WTC11 (cell line): Measurements from ENCODE around the gene PUSL1. TPM values are rescaled to one million over a fixed set of nuclear protein-coding genes. Genes with fewer than 3 reads are reported as not detected.

Experiments used
- ATAC-seq: fragments of 200-7000 bp; cut with Tn5 transposase; 2 replicates; pipeline ENCODE4 v1.10.0; 2021; ENCODE audit warnings: mild to moderate bottlenecking, moderate library complexity
- CTCF ChIA-PET: fragments of 300-600 bp; sonication (Branson Sonifier 250); formaldehyde crosslinking; loops from one replicate; lab custom pipeline; 2021; ENCODE audit warnings: antibody characterized with exemption; lab: Charles Lee
- POLR2A ChIA-PET: fragments of 350-600 bp; sonication (Branson Sonifier 250); formaldehyde crosslinking; loops from one replicate; lab custom pipeline; 2021; ENCODE audit warnings: antibody characterized with exemption; lab: Charles Lee
- DNase-seq: peaks from one replicate; pipeline ENCODE4 v3.0.0; 2021; ENCODE audit warnings: low spot score
- H3K27ac Mint-ChIP-seq: 2 replicates; pipeline ENCODE4 v1.8.0; 2021; ENCODE audit warnings: mixed read lengths
- H3K27me3 Mint-ChIP-seq: 2 replicates; pipeline ENCODE4 v1.8.0; 2021; ENCODE audit warnings: low read depth, mild to moderate bottlenecking, moderate library complexity, mixed read lengths
- H3K36me3 Mint-ChIP-seq: 2 replicates; pipeline ENCODE4 v1.8.0; 2021; ENCODE audit warnings: mixed read lengths
- H3K4me1 Mint-ChIP-seq: 2 replicates; pipeline ENCODE4 v1.8.0; 2022; ENCODE audit warnings: mixed read lengths
- H3K4me3 Mint-ChIP-seq: 2 replicates; pipeline ENCODE4 v1.8.0; 2021; ENCODE audit warnings: mild to moderate bottlenecking, moderate library complexity, mixed read lengths
- H3K9me3 Mint-ChIP-seq: 2 replicates; pipeline ENCODE4 v1.8.0; 2021; ENCODE audit warnings: mixed read lengths
- ATF1 ChIP-seq: sonication (generic); formaldehyde crosslinking; IDR thresholded peaks from 2 replicates; pipeline ENCODE4 v1.8.1; 2023; ENCODE audit warnings: mild to moderate bottlenecking, moderate library complexity, missing genetic modification reagents
- FOXP4 ChIP-seq: sonication (generic); formaldehyde crosslinking; IDR thresholded peaks from 2 replicates; pipeline ENCODE4 v1.8.0; 2022; ENCODE audit warnings: mild to moderate bottlenecking, missing genetic modification reagents
- NFATC4 ChIP-seq: fragments of 250-450 bp; sonication (Bioruptor Pico); IDR thresholded peaks from 2 replicates; pipeline ENCODE4 v1.9.0; 2021; ENCODE audit warnings: mild to moderate bottlenecking
- NFYB ChIP-seq: sonication (generic); formaldehyde crosslinking; conservative IDR thresholded peaks from 2 replicates; pipeline ENCODE4 v1.8.0; 2022; ENCODE audit warnings: low read depth, missing genetic modification reagents
- RELA ChIP-seq: sonication (generic); formaldehyde crosslinking; IDR thresholded peaks from 2 replicates; pipeline ENCODE4 v1.8.1; 2022; ENCODE audit warnings: missing genetic modification reagents, mild to moderate bottlenecking, borderline replicate concordance
- ZBTB43 ChIP-seq: sonication (generic); formaldehyde crosslinking; IDR thresholded peaks from 2 replicates; pipeline ENCODE4 v1.8.1; 2023; ENCODE audit warnings: mild to moderate bottlenecking, missing genetic modification reagents
- ZNF281 ChIP-seq: sonication (generic); formaldehyde crosslinking; IDR thresholded peaks from 2 replicates; pipeline ENCODE4 v1.8.0; 2023; ENCODE audit warnings: mild to moderate bottlenecking, missing genetic modification reagents
- ZNF423 ChIP-seq: fragments of 250-450 bp; sonication (Bioruptor Pico); IDR thresholded peaks from 2 replicates; pipeline ENCODE4 v2.1.2; 2022; ENCODE audit warnings: mild to moderate bottlenecking, moderate library complexity
- ZNF512 ChIP-seq: sonication (generic); formaldehyde crosslinking; IDR thresholded peaks from 2 replicates; pipeline ENCODE4 v1.8.1; 2022; ENCODE audit warnings: missing genetic modification reagents, borderline replicate concordance
- ZNF671 ChIP-seq: fragments of 250-450 bp; sonication (Bioruptor Pico); IDR thresholded peaks from 2 replicates; pipeline ENCODE4 v1.8.0; 2021; ENCODE audit warnings: mild to moderate bottlenecking
- total RNA-seq: library from RNA; stranded (reverse); gene quantifications from 3 replicates; pipeline ENCODE4 v1.2.3, GENCODE V29; 2021
- TF ChIP-seq, protein P1 (sequence below): fragments of 250-450 bp; sonication (Bioruptor Pico); IDR thresholded peaks from 2 replicates; pipeline ENCODE4 v1.9.0; 2021; ENCODE audit warnings: mild to moderate bottlenecking
- TF ChIP-seq, protein P2 (sequence below): sonication (generic); formaldehyde crosslinking; IDR thresholded peaks from 2 replicates; pipeline ENCODE4 v1.8.0; 2023; ENCODE audit warnings: missing genetic modification reagents

Gene PUSL1
- total RNA-seq, 1 experiment from 2014 or later, result 51.5 TPM

- TF ChIP-seq NFATC4, result no peak
- no peak for TF ChIP-seq ZNF512 (CRISPR knock-in tag)
- no peak for TF ChIP-seq NFYB
- no peak for TF ChIP-seq ZNF671
Measured at GRCh38 chr1:1351511-1352427, 43.4 kb downstream of the PUSL1 start (continued).

- Mint-ChIP-seq H3K27ac (no peak overlapping the region; the same call in 1 of the 2 replicates), H3K4me3 (peak overlapping the region; percentile 73), H3K27me3 (peaks cover 17% of the 10 kb centered on the region), H3K4me1 (peaks cover 21% of the 10 kb centered on the region), H3K36me3 (no peaks in the 10 kb centered on the region), H3K9me3 (no peaks in the 10 kb centered on the region)
- ChIA-PET CTCF (interaction anchor here (1.0 to 1.9 kb wide), 4 partner anchors 19 to 61 kb away, joined by 3 to 10 read pairs (median 4); no protein-coding TSS in a partner anchor), POLR2A (no interaction called here)
- DNase-seq (no peak), ATAC-seq (no peak)
- TF ChIP-seq, protein P1, sequence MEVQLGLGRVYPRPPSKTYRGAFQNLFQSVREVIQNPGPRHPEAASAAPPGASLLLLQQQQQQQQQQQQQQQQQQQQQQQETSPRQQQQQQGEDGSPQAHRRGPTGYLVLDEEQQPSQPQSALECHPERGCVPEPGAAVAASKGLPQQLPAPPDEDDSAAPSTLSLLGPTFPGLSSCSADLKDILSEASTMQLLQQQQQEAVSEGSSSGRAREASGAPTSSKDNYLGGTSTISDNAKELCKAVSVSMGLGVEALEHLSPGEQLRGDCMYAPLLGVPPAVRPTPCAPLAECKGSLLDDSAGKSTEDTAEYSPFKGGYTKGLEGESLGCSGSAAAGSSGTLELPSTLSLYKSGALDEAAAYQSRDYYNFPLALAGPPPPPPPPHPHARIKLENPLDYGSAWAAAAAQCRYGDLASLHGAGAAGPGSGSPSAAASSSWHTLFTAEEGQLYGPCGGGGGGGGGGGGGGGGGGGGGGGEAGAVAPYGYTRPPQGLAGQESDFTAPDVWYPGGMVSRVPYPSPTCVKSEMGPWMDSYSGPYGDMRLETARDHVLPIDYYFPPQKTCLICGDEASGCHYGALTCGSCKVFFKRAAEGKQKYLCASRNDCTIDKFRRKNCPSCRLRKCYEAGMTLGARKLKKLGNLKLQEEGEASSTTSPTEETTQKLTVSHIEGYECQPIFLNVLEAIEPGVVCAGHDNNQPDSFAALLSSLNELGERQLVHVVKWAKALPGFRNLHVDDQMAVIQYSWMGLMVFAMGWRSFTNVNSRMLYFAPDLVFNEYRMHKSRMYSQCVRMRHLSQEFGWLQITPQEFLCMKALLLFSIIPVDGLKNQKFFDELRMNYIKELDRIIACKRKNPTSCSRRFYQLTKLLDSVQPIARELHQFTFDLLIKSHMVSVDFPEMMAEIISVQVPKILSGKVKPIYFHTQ (CRISPR knock-in tag), result no peak
- 0 out of 2 replicates have a peak, but pooled peaks have one; percentile 55 for TF ChIP-seq RELA (CRISPR knock-in tag)
- TF ChIP-seq FOXP4, result no peak
- 0 out of 2 replicates have a peak, but pooled peaks have one; percentile 13 for TF ChIP-seq ZNF423 (CRISPR knock-in tag)
- TF ChIP-seq ZBTB43 (CRISPR knock-in tag), result 0 out of 2 replicates have a peak, but pooled peaks have one; percentile 35
Measured at GRCh38 chr1:1352786-1353388, 44.5 kb downstream of the PUSL1 start.

GRCh38 chr1:1353389-1354151 is 45.2 kb downstream of the PUSL1 start:
- ChIA-PET CTCF (interaction anchor here (1.0 to 1.5 kb wide), 7 partner anchors 8 to 62 kb away, joined by 3 to 4 read pairs (median 3); partner anchors contain the start of gene AURKAIP1), POLR2A (interaction anchor here (0.6 to 1.1 kb wide), 2 partner anchors 18 to 39 kb away, joined by 3 to 4 read pairs; no protein-coding TSS in a partner anchor)
- peak overlapping the region; percentile 73 for H3K4me3 Mint-ChIP-seq
- H3K36me3 Mint-ChIP-seq, result no peaks in the 10 kb centered on the region
- ATAC-seq (peak; percentile 62), DNase-seq (peak; percentile 68)
- H3K9me3 Mint-ChIP-seq, result no peaks in the 10 kb centered on the region
- H3K4me1 Mint-ChIP-seq, result peaks cover 25% of the 10 kb centered on the region
- no peak overlapping the region for H3K27ac Mint-ChIP-seq
- H3K27me3 Mint-ChIP-seq, result peaks cover 17% of the 10 kb centered on the region
- TF ChIP-seq ZNF281 (CRISPR knock-in tag) (0 out of 2 replicates have a peak, but pooled peaks have one; percentile 33), ATF1 (CRISPR knock-in tag) (no peak)
- TF ChIP-seq, protein P2, sequence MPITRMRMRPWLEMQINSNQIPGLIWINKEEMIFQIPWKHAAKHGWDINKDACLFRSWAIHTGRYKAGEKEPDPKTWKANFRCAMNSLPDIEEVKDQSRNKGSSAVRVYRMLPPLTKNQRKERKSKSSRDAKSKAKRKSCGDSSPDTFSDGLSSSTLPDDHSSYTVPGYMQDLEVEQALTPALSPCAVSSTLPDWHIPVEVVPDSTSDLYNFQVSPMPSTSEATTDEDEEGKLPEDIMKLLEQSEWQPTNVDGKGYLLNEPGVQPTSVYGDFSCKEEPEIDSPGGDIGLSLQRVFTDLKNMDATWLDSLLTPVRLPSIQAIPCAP (CRISPR knock-in tag), result no peak
